ENCODE data around the gene MTUS2.

DNA sequence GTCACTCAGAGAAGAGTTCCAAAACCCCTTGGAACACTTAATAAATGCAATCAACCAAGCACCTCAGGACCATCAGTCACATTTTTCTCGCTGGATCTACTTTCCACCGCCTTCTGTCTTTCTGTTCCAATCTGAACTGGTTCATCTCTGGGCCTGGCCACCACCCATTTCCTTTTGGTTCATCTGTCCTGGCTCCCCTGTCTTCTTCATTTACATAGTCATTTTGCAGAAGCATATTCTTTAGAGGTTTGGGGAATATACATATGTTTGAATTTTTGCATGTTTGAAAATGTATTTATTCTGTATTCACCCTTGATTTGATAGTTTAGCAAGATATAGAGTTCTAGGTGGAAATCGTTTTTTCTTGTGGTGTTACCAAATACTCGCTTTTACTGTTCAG, 188.2 kb downstream of the MTUS2 start:
- no peak for TF ChIP-seq CTCF (IDR thresholded peaks at IDR 0.05)
- no peak for TF ChIP-seq ZFX (IDR thresholded peaks at IDR 0.05; ENCODE audit: borderline replicate concordance)

Data from 22Rv1 (cell line).